Endodermal cell (in vitro differentiated cells): ENCODE measurements around the gene MCU. TPM values are rescaled to one million over a fixed set of nuclear protein-coding genes. Genes with fewer than 3 reads are reported as not detected.

Experiments used
- DNase-seq: peaks from one replicate; pipeline ENCODE4 v3.0.0-alpha.2; 2017
- H3K27ac ChIP-seq: 2 replicates; pipeline ENCODE4 v1.5.1; 2013; ENCODE audit warnings: mild to moderate bottlenecking, low read depth, low read length, moderate library complexity
- H3K27me3 ChIP-seq: 2 replicates; pipeline ENCODE4 v1.6.1; 2013; ENCODE audit warnings: mild to moderate bottlenecking, low read length, moderate library complexity; ENCODE audit not compliant: insufficient read depth, control insufficient read depth, poor library complexity, severe bottlenecking
- H3K36me3 ChIP-seq: 2 replicates; pipeline ENCODE4 v1.7.0; 2013; ENCODE audit warnings: mild to moderate bottlenecking, low read length, moderate library complexity; ENCODE audit not compliant: control insufficient read depth, insufficient read depth
- H3K4me1 ChIP-seq: one replicate; pipeline ENCODE4 v1.7.0; 2013; ENCODE audit warnings: low read length; ENCODE audit not compliant: control insufficient read depth, insufficient read depth
- H3K4me3 ChIP-seq: 2 replicates; pipeline ENCODE4 v1.5.1; 2013; ENCODE audit warnings: mild to moderate bottlenecking, low read length, moderate library complexity
- H3K9ac ChIP-seq: 2 replicates; pipeline ENCODE4 v1.6.1; 2013; ENCODE audit warnings: mild to moderate bottlenecking, low read length, moderate library complexity; ENCODE audit not compliant: poor library complexity, severe bottlenecking; ENCODE audit errors: extremely low read depth
- H3K9me3 ChIP-seq: 2 replicates; pipeline ENCODE4 v1.6.1; 2013; ENCODE audit warnings: mild to moderate bottlenecking, low read length, moderate library complexity; ENCODE audit not compliant: control insufficient read depth
- H3K27ac Mint-ChIP-seq: 2 replicates; pipeline ENCODE4 v1.8.0; 2020; ENCODE audit warnings: mixed read lengths
- H3K27me3 Mint-ChIP-seq: 2 replicates; pipeline ENCODE4 v1.8.0; 2021; ENCODE audit warnings: mild to moderate bottlenecking, mixed read lengths; ENCODE audit not compliant: insufficient read depth
- H3K36me3 Mint-ChIP-seq: 2 replicates; pipeline ENCODE4 v1.8.0; 2020; ENCODE audit warnings: low read depth, mixed read lengths
- H3K4me1 Mint-ChIP-seq: 2 replicates; pipeline ENCODE4 v1.8.0; 2020; ENCODE audit warnings: mixed read lengths
- H3K4me3 Mint-ChIP-seq: 2 replicates; pipeline ENCODE4 v1.8.0; 2020; ENCODE audit warnings: mild to moderate bottlenecking, moderate library complexity, mixed read lengths
- H3K9me3 Mint-ChIP-seq: 2 replicates; pipeline ENCODE4 v1.8.0; 2020; ENCODE audit warnings: mild to moderate bottlenecking, mixed read lengths
- WGBS, 2 experiments: methylation state at CpG; one replicate each; pipeline versions ENCODE4 v1.1.5 to v1.1.7; 2013; ENCODE audit warnings: missing lambda C conversion rate in 2 of 2, mixed read lengths in 1 of 2; ENCODE audit not compliant: insufficient coverage in 1 of 2, insufficient read length in 1 of 2; 5-methylcytosine and 5-hydroxymethylcytosine counted together
- total RNA-seq, 2 donors: library from RNA; stranded (reverse); fragmentation: NEBNext Ultra II Directional in 1 of 2; extraction: Animal tissue kit (Norgen Biotek cat#: 25700) in 1 of 2; gene quantifications; 2 replicates in 1 of 2; 3 replicates in 1 of 2; pipeline ENCODE4 v1.2.1, GENCODE V29; 2021
- TF ChIP-seq, protein P1 (sequence below): fragments of 200-600 bp; sonication (generic); conservative IDR thresholded peaks from 2 replicates; pipeline ENCODE4 v1.5.0; 2021; ENCODE audit warnings: antibody characterized with exemption, mild to moderate bottlenecking

Gene MCU
- total RNA-seq, 2 donors from 2014 or later: 46.1 to 48.5 TPM

GRCh38 chr10:72659694-72660093, 32.2 kb upstream of the MCU start:
- Histone ChIP-seq H3K36me3 (no peaks in the 10 kb centered on the region), H3K4me1 (no peaks in the 10 kb centered on the region), H3K4me3 (no peak overlapping the region), H3K27ac (no peak overlapping the region), H3K9me3 (no peaks in the 10 kb centered on the region), H3K9ac (no peak overlapping the region), H3K27me3 (no peaks in the 10 kb centered on the region)
- TF ChIP-seq, protein P1, sequence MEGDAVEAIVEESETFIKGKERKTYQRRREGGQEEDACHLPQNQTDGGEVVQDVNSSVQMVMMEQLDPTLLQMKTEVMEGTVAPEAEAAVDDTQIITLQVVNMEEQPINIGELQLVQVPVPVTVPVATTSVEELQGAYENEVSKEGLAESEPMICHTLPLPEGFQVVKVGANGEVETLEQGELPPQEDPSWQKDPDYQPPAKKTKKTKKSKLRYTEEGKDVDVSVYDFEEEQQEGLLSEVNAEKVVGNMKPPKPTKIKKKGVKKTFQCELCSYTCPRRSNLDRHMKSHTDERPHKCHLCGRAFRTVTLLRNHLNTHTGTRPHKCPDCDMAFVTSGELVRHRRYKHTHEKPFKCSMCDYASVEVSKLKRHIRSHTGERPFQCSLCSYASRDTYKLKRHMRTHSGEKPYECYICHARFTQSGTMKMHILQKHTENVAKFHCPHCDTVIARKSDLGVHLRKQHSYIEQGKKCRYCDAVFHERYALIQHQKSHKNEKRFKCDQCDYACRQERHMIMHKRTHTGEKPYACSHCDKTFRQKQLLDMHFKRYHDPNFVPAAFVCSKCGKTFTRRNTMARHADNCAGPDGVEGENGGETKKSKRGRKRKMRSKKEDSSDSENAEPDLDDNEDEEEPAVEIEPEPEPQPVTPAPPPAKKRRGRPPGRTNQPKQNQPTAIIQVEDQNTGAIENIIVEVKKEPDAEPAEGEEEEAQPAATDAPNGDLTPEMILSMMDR: no peak
- Mint-ChIP-seq H3K4me3 (no peak overlapping the region), H3K4me1 (peaks cover 4% of the 10 kb centered on the region), H3K27me3 (no peaks in the 10 kb centered on the region), H3K27ac (no peak overlapping the region), H3K9me3 (peaks cover 1% of the 10 kb centered on the region), H3K36me3 (no peaks in the 10 kb centered on the region)
- WGBS, 2 experiments: 93 to 96% methylated on average over 3 to 7 of the region's 8 CpGs
- peak; percentile 53 for DNase-seq

GRCh38 chr10:72660220-72660619, 31.7 kb upstream of the MCU start:
- peaks cover 4% of the 10 kb centered on the region for H3K4me1 Mint-ChIP-seq
- Histone ChIP-seq H3K27ac (no peak overlapping the region), H3K9ac (no peak overlapping the region), H3K27me3 (no peaks in the 10 kb centered on the region), H3K4me1 (no peaks in the 10 kb centered on the region), H3K36me3 (no peaks in the 10 kb centered on the region), H3K9me3 (no peaks in the 10 kb centered on the region), H3K4me3 (no peak overlapping the region)
- TF ChIP-seq, protein P1: no peak
- no peak for DNase-seq
- no peaks in the 10 kb centered on the region for H3K27me3 Mint-ChIP-seq
- H3K27ac Mint-ChIP-seq: no peak overlapping the region
- H3K9me3 Mint-ChIP-seq: peaks cover 1% of the 10 kb centered on the region
- H3K36me3 Mint-ChIP-seq: no peaks in the 10 kb centered on the region
- H3K4me3 Mint-ChIP-seq: no peak overlapping the region

GRCh38 chr10:72661431-72661830, 30.5 kb upstream of the MCU start:
- Mint-ChIP-seq H3K9me3 (peaks cover 1% of the 10 kb centered on the region), H3K36me3 (no peaks in the 10 kb centered on the region), H3K4me3 (no peak overlapping the region), H3K27me3 (no peaks in the 10 kb centered on the region), H3K27ac (no peak overlapping the region), H3K4me1 (peaks cover 4% of the 10 kb centered on the region)
- TF ChIP-seq, protein P1: no peak
- Histone ChIP-seq H3K27ac (no peak overlapping the region), H3K27me3 (no peaks in the 10 kb centered on the region), H3K9me3 (no peaks in the 10 kb centered on the region), H3K4me3 (no peak overlapping the region), H3K4me1 (no peaks in the 10 kb centered on the region), H3K9ac (no peak overlapping the region), H3K36me3 (no peaks in the 10 kb centered on the region)
- WGBS, 2 experiments: 100% methylated on average over 1 of the region's 1 CpG; no CpG with 5 or more reads in 1 of the 2 experiments
- no peak for DNase-seq
